ENCODE measurements around the gene UCP2.
A peak's percentile ranks its signal among the peaks of the same experiment; 100 is the strongest.

UCP2 gene

DNA sequence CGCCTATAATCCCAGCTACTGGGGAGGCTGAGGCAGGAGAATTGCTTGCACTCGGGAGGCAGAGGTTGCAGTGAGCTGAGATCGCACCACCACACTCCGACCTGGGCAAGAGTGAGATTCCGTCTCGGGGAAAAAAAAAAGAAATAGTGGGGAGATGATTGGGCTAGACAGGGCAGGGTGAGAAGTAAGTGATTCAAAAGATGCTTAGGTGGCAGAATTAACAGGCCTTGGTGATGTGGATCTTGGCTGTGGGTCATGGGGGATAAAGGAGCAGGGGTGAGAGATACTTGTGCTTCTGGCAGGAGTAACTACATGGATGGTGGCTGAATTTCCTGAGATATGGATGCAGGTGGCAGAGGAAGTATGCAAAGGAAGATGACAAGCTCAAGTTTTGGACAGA lies 39.4 kb upstream of the UCP2 start:
- TF ChIP-seq, protein P1, sequence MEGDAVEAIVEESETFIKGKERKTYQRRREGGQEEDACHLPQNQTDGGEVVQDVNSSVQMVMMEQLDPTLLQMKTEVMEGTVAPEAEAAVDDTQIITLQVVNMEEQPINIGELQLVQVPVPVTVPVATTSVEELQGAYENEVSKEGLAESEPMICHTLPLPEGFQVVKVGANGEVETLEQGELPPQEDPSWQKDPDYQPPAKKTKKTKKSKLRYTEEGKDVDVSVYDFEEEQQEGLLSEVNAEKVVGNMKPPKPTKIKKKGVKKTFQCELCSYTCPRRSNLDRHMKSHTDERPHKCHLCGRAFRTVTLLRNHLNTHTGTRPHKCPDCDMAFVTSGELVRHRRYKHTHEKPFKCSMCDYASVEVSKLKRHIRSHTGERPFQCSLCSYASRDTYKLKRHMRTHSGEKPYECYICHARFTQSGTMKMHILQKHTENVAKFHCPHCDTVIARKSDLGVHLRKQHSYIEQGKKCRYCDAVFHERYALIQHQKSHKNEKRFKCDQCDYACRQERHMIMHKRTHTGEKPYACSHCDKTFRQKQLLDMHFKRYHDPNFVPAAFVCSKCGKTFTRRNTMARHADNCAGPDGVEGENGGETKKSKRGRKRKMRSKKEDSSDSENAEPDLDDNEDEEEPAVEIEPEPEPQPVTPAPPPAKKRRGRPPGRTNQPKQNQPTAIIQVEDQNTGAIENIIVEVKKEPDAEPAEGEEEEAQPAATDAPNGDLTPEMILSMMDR (IDR thresholded peaks at IDR 0.05; ENCODE audit: control insufficient read depth, extremely low read depth, insufficient read depth), result no peak

DNA sequence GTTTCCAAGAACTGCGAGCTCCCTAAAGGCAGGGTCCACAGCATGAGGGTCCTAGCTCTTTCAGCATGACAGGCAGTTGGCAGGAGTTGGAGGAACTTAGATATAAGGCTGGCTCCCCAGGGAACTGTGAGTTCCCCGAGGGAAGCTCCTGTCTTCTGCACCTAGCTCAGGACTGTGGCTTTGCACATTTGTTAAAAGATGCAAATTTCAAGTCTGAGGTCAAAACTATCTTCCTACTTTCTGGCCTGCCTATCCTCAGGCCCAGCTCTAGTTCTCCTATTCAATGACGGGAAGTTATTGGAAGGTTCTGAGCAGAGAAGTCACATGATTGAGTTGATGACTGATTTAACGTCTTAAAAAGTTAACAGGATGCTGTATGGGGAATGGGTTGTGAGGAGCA lies 37.9 kb upstream of the UCP2 start:
- TF ChIP-seq, protein P1 (IDR thresholded peaks at IDR 0.05; ENCODE audit: control insufficient read depth, extremely low read depth, insufficient read depth), result no peak
- DNase-seq (ENCODE audit: low read depth), result no peak
- no peak overlapping the region for H3K4me3 ChIP-seq (ENCODE audit: low read depth, low read length)

More for the DNA sequence above, 39.4 kb upstream of the UCP2 start:
- H3K4me3 ChIP-seq (ENCODE audit: low read depth, low read length), result no peak overlapping the region
- DNase-seq (ENCODE audit: low read depth), result no peak

DNA sequence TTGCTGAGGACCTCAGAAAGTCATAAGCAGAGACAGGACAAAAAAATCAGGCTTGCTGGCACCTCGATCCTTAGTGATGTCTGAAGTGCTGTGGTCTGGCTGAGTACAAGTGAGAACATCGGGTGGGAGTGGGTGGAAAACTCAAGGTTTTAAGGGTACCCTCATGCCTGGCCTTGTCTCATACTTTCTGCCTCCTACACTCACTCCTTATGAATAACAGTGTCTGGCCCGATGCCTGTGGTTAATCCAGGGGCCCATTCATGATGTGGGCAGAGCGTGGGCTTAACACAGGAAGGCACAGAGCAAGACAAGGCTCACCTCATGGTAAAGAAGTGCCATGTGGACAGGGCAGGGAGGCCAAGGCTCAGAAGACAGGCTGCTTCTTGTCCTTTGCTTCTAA lies 37.2 kb upstream of the UCP2 start:
- no peak overlapping the region for H3K4me3 ChIP-seq (ENCODE audit: low read depth, low read length)
- no peak for DNase-seq (ENCODE audit: low read depth)
- TF ChIP-seq, protein P1 (IDR thresholded peaks at IDR 0.05; ENCODE audit: control insufficient read depth, extremely low read depth, insufficient read depth), result no peak

DNA sequence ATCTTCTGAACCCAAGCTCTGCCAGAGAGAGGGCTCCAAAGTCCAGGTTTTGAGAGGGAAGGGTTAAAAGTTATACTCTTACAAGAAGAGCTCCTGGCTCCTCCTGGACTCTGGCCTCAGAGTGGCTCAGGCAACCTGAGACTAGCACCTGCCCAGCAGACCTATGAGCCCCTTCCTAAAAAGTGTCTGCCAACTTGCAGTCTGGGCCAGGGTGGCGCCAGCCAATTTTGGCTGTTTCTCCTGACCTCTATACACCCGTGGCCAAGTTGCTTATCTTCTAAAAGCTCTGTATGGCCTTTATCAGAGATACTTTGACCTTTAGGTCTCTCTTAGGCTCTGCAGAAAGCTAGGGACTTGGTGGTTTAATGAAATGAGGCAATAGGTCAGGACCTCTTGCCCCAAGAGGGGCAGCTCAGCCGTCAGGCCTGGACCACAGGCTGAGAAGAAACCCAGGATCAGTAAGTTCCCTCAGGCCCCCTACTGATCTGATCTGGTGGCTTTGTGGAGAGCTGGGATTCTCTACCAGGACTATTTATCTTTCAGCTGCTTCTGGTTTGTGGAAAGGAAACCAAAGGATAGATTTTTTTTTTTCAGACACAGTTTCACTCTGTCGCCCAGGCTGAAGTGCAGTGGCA lies 36.6 kb upstream of the UCP2 start:
- no peak overlapping the region for H3K4me3 ChIP-seq (ENCODE audit: low read depth, low read length)
- TF ChIP-seq, protein P1 (IDR thresholded peaks at IDR 0.05; ENCODE audit: control insufficient read depth, extremely low read depth, insufficient read depth), result no peak
- DNase-seq (ENCODE audit: low read depth), result no peak

DNA sequence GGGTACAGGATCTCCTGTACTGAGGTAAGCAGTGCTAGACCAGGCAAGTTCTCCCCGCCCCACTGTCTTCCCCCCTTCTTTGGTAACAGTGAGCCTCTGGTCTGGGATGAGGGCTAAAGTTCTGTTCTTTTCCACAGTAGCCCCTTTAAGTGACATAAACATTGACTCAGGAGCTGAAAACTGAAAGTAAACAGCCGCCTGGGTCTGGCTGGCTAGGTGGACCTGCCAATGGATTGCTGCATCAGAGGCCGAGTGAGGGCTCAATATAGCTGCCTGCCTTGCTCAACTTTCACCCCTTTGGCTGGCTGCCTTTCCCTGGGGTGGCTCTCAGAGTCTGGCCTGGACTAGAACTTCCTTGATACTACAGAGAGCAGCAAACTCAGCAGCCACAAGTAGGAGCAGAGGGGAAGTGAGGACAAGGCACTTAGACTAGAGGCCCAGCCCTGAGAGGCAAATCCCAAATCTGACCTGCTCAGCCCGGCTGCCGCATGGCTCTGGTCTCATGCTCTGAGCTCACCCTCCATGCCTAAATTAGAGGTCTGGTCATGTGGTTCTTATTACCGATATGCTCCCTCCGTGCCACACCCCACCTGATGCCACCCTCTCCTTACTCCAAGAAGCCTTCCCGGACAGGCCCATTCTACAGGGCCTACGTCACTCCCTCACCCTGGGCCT lies 35.8 kb upstream of the UCP2 start:
- no peak overlapping the region for H3K4me3 ChIP-seq (ENCODE audit: low read depth, low read length)
- TF ChIP-seq, protein P1 (IDR thresholded peaks at IDR 0.05; ENCODE audit: control insufficient read depth, extremely low read depth, insufficient read depth), result no peak
- DNase-seq (ENCODE audit: low read depth), result peak; percentile 82

DNA sequence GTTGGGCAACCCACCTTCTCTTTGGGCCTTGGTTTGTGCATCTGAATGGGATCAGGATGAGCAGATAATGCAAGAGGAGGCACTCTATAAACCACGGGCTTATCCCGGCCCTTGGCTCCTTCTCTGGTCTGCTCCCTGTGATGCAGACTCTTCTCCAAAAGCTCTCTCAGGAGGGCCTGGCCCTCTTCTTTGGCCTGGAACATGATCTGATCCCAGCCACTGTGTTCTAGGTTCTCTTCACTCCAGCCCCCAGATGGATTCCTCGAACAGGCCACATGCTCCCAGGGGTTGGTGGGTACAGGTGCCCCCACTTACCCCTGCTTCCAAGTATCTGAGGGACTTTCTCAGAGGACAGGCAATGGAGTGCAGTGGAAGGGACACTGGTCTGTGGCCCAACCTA lies 35.0 kb upstream of the UCP2 start:
- TF ChIP-seq, protein P1 (IDR thresholded peaks at IDR 0.05; ENCODE audit: control insufficient read depth, extremely low read depth, insufficient read depth), result no peak
- H3K4me3 ChIP-seq (ENCODE audit: low read depth, low read length), result no peak overlapping the region
- DNase-seq (ENCODE audit: low read depth), result no peak

All from LNCaP clone FGC (cell line).